HG03439 (cell line): ENCODE data around the gene EMC1.
A peak's percentile ranks its signal among the peaks of the same experiment; 100 is the strongest.
"Not testable (repeated sequence)": the region's sequence is repeated elsewhere in the genome, so short reads cannot be mapped to it uniquely, and the experiment has no call there.

Source experiments
- ATAC-seq: cut with Tn5 transposase; IDR thresholded peaks from one replicate; pipeline ENCODE4 v1.9.1; 2021; ENCODE audit warnings: mild to moderate bottlenecking, moderate library complexity; ENCODE audit not compliant: unreplicated experiment

The EMC1 gene

GRCh38 chr1:19251305-19252196 lies at the start of gene EMC1, which contains the start of gene MRTO4:
TSS of gene EMC1 (minus strand) at chr1:19251524. CDS start at chr1:19251509, 15 bp downstream.
TSS of gene MRTO4 (plus strand) at chr1:19251805. CDS start at chr1:19251836, 31 bp downstream.
- peak; percentile 81 for ATAC-seq

GRCh38 chr1:19300211-19300610 lies 48.9 kb upstream of the EMC1 start:
- no peak for ATAC-seq

GRCh38 chr1:19294638-19295037 lies 43.3 kb upstream of the EMC1 start:
- no peak for ATAC-seq

- no peak for ATAC-seq
Observed at GRCh38 chr1:19289244-19289643, 37.9 kb upstream of the EMC1 start.

- ATAC-seq, result not testable (repeated sequence)
Observed at GRCh38 chr1:19288324-19289241, 37.3 kb upstream of the EMC1 start, which contains the start of gene AKR7A3. TSS of gene AKR7A3 (minus strand) at chr1:19288770. CDS start at chr1:19288709, 61 bp downstream.

- no peak for ATAC-seq
Observed at GRCh38 chr1:19287436-19288185, 36.3 kb upstream of the EMC1 start.

GRCh38 chr1:19285807-19286206 lies 34.5 kb upstream of the EMC1 start:
- not testable (repeated sequence) for ATAC-seq

GRCh38 chr1:19285366-19285765 lies 34.0 kb upstream of the EMC1 start:
- not testable (repeated sequence) for ATAC-seq

- no peak for ATAC-seq
Observed at GRCh38 chr1:19284881-19285280, 33.6 kb upstream of the EMC1 start.

- ATAC-seq, result no peak
Observed at GRCh38 chr1:19283891-19284290, 32.6 kb upstream of the EMC1 start.

- ATAC-seq, result no peak
Observed at GRCh38 chr1:19274636-19275035, 23.3 kb upstream of the EMC1 start.

- ATAC-seq, result not testable (repeated sequence)
Observed at GRCh38 chr1:19273844-19274531, 22.7 kb upstream of the EMC1 start.

- ATAC-seq, result no peak
Observed at GRCh38 chr1:19273106-19273843, 22.0 kb upstream of the EMC1 start.

- no peak for ATAC-seq
Observed at GRCh38 chr1:19272064-19272463, 20.7 kb upstream of the EMC1 start.

- ATAC-seq, result not testable (repeated sequence)
Observed at GRCh38 chr1:19270343-19270730, 19.0 kb upstream of the EMC1 start.

- ATAC-seq, result not testable (repeated sequence)
Observed at GRCh38 chr1:19269427-19270342, 18.4 kb upstream of the EMC1 start.

GRCh38 chr1:19268445-19268844 lies 17.1 kb upstream of the EMC1 start:
- ATAC-seq, result no peak

- ATAC-seq, result no peak
Observed at GRCh38 chr1:19262744-19263143, 11.4 kb upstream of the EMC1 start.
